Testis (tissue), 2 donors: Measurements from ENCODE around the gene BBLN.

Experiments
- CTCF ChIP-seq, 3 experiments: fragments of 450-650 bp in 2 of 3; fragments of 200-600 bp in 1 of 3; sonication (generic) in 1 of 3; IDR thresholded peaks; one replicate each; pipeline ENCODE4 v1.5.1; 2016 to 2019; ENCODE audit warnings: antibody characterized with exemption in 3 of 3, mild to moderate bottlenecking in 2 of 3, moderate library complexity in 1 of 3
- POLR2A ChIP-seq: fragments of 450-650 bp; IDR thresholded peaks from one replicate; pipeline ENCODE4 v1.6.1; 2017; ENCODE audit warnings: antibody characterized with exemption, mild to moderate bottlenecking, moderate library complexity

GRCh38 chr9:128160603-128160987 is 530 bp downstream of the BBLN start:
- no peak for TF ChIP-seq CTCF (IDR thresholded peaks at IDR 0.05)
- TF ChIP-seq POLR2A: no peak
